A549 (cell line): ENCODE measurements around the gene TEX2.

Experiments used
- BCL3 ChIP-seq: fragments of >200 bp; sonication (Bioruptor Twin); formaldehyde crosslinking; IDR thresholded peaks from 3 replicates; pipeline ENCODE4 v1.6.1; 2016
- BHLHE40 ChIP-seq: IDR thresholded peaks from 2 replicates; pipeline ENCODE4 v1.6.1; 2012; ENCODE audit warnings: low read depth, low read length, inconsistent platforms
- CBX2 ChIP-seq: fragments of 200-600 bp; sonication (generic); IDR thresholded peaks from 2 replicates; pipeline ENCODE4 v1.6.1; 2016; ENCODE audit warnings: low read depth, mild to moderate bottlenecking, borderline replicate concordance
- CEBPB ChIP-seq, 2 experiments: fragments of >200 bp in 1 of 2; sonication (Bioruptor Twin) in 1 of 2; formaldehyde crosslinking in 1 of 2; IDR thresholded peaks; 2 replicates each; pipeline ENCODE4 v1.6.1; 2012 to 2016
- CTCF ChIP-seq: fragments of >200 bp; sonication (Bioruptor Twin); formaldehyde crosslinking; IDR thresholded peaks from 3 replicates; pipeline ENCODE4 v1.5.1; 2016
- ELK1 ChIP-seq: fragments of 150-350 bp; IDR thresholded peaks from 2 replicates; pipeline ENCODE4 v1.6.1; 2014; ENCODE audit warnings: low read depth, mild to moderate bottlenecking, low read length
- EP300 ChIP-seq, 2 experiments: fragments of >200 bp; sonication (Bioruptor Twin); formaldehyde crosslinking; IDR thresholded peaks; 2 replicates in 1 of 2; 3 replicates in 1 of 2; pipeline ENCODE4 v1.6.1; 2016 to 2017
- GATA3 ChIP-seq: IDR thresholded peaks from 2 replicates; pipeline ENCODE4 v1.6.1; 2012; ENCODE audit warnings: borderline replicate concordance
- MAFK ChIP-seq: fragments of 450-650 bp; IDR thresholded peaks from 2 replicates; pipeline ENCODE4 v1.6.1; 2014; ENCODE audit not compliant: partially characterized antibody
- PBX3 ChIP-seq: IDR thresholded peaks from 2 replicates; pipeline ENCODE4 v1.6.1; 2012
- POLR2A ChIP-seq: IDR thresholded peaks from 2 replicates; pipeline ENCODE4 v1.6.1; 2012; ENCODE audit warnings: mild to moderate bottlenecking, low read length
- RARB ChIP-seq: fragments of 250-450 bp; sonication (Bioruptor Pico); IDR thresholded peaks from 2 replicates; pipeline ENCODE4 v1.8.0; 2021; ENCODE audit warnings: mild to moderate bottlenecking, moderate library complexity
- REST ChIP-seq: fragments of 200-600 bp; sonication (generic); IDR thresholded peaks from 2 replicates; pipeline ENCODE4 v1.6.1; 2016; ENCODE audit warnings: antibody characterized with exemption, mild to moderate bottlenecking, moderate library complexity
- RNF2 ChIP-seq: fragments of 200-600 bp; sonication (generic); IDR thresholded peaks from 2 replicates; pipeline ENCODE4 v1.6.1; 2016; ENCODE audit warnings: low read depth, mild to moderate bottlenecking, antibody characterized with exemption, moderate library complexity, borderline replicate concordance

- TF ChIP-seq ELK1 (no peak), REST (no peak), BHLHE40 (no peak), POLR2A (no peak), RNF2 (no peak), CTCF (no peak), PBX3 (no peak), EP300 (IDR thresholded peaks at IDR 0.05) (no peak), CBX2 (no peak), CEBPB (IDR thresholded peaks at IDR 0.05) (no peak), GATA3 (no peak), MAFK (no peak), BCL3 (no peak), RARB (no peak)
Observed at GRCh38 chr17:64205804-64206203, 57.3 kb downstream of the TEX2 start.
